ENCODE data around the gene STK10.

STK10 gene

GRCh38 chr5:172105811-172106210 is 82.2 kb downstream of the STK10 start:
- no peak for DNase-seq

- DNase-seq: no peak
These were observed 83.0 kb downstream of the STK10 start for GRCh38 chr5:172104801-172105701.

GRCh38 chr5:172104021-172104420 is 84.0 kb downstream of the STK10 start:
- no peak for DNase-seq

- no peak for DNase-seq
These were observed 85.0 kb downstream of the STK10 start for GRCh38 chr5:172102913-172103626.

GRCh38 chr5:172102218-172102870 is 85.7 kb downstream of the STK10 start:
- no peak for DNase-seq

- no peak for DNase-seq
These were observed 86.3 kb downstream of the STK10 start for GRCh38 chr5:172101547-172102217.

GRCh38 chr5:172098883-172099282 is 89.1 kb downstream of the STK10 start:
- DNase-seq: no peak

GRCh38 chr5:172098046-172098445 is 90.0 kb downstream of the STK10 start:
- no peak for DNase-seq

- no peak for DNase-seq
These were observed 90.7 kb downstream of the STK10 start for GRCh38 chr5:172097356-172097755.

GRCh38 chr5:172096207-172096940 is 91.7 kb downstream of the STK10 start:
- no peak for DNase-seq

- DNase-seq: no peak
These were observed 92.4 kb downstream of the STK10 start for GRCh38 chr5:172095368-172096206.

GRCh38 chr5:172093965-172094364 is 94.1 kb downstream of the STK10 start:
- no peak for DNase-seq

- no peak for DNase-seq
These were observed 94.5 kb downstream of the STK10 start for GRCh38 chr5:172093559-172093958.

GRCh38 chr5:172091956-172092732 is 95.9 kb downstream of the STK10 start:
- no peak for DNase-seq

GRCh38 chr5:172090976-172091547 is 97.0 kb downstream of the STK10 start:
- no peak for DNase-seq

GRCh38 chr5:172089298-172090117 is 98.5 kb downstream of the STK10 start:
- DNase-seq: no peak

- DNase-seq: no peak
These were observed 99.2 kb downstream of the STK10 start for GRCh38 chr5:172088801-172089200.

GRCh38 chr5:172086194-172086975 is 101.6 kb downstream of the STK10 start:
- no peak for DNase-seq

Data from activated gamma-delta T cell treated with Interleukin-2 at 50 U/mL for 16 hours (primary cell).